Keratinocyte (primary cell): ENCODE results near the gene LILRB5. TPM values are rescaled to one million over a fixed set of nuclear protein-coding genes. Genes with fewer than 3 reads are reported as not detected.

Experiments
- DNase-seq: peaks from one replicate; pipeline ENCODE4 v3.0.0-alpha.2; 2011; ENCODE audit warnings: low read depth, missing footprints, low spot score
- FAIRE-seq: peaks from 2 replicates; lab custom pipeline; 2011; peaks lifted over from hg19 to GRCh38; lab: Jason Lieb, UNC
- H2AFZ ChIP-seq: 2 replicates; pipeline ENCODE4 v1.6.0; 2012; ENCODE audit warnings: low read length, control low read depth, inconsistent platforms; ENCODE audit not compliant: control insufficient read depth
- H3K27ac ChIP-seq: 2 replicates; pipeline ENCODE4 v1.5.1; 2011; ENCODE audit warnings: low read length; ENCODE audit not compliant: control insufficient read depth, insufficient read depth
- H3K27me3 ChIP-seq: 3 replicates; pipeline ENCODE4 v1.6.0; 2011; ENCODE audit warnings: low read length; ENCODE audit not compliant: control insufficient read depth, insufficient read depth; ENCODE audit errors: extremely low read depth
- H3K36me3 ChIP-seq, 2 experiments: 2 replicates in 1 of 2; 3 replicates in 1 of 2; pipeline ENCODE4 v1.5.1; 2011; ENCODE audit warnings: low read length in 2 of 2, mild to moderate bottlenecking in 1 of 2; ENCODE audit not compliant: control insufficient read depth in 2 of 2, insufficient read depth in 2 of 2; ENCODE audit errors: extremely low read depth in 1 of 2
- H3K4me1 ChIP-seq: 3 replicates; pipeline ENCODE4 v1.5.1; 2011; ENCODE audit warnings: low read length; ENCODE audit not compliant: control insufficient read depth, insufficient read depth; ENCODE audit errors: extremely low read depth
- H3K4me2 ChIP-seq: 3 replicates; pipeline ENCODE4 v1.6.0; 2011; ENCODE audit warnings: low read depth, low read length; ENCODE audit not compliant: control insufficient read depth, insufficient read depth; ENCODE audit errors: extremely low read depth
- H3K4me3 ChIP-seq, 3 experiments: fragments of 200-600 bp in 1 of 3; sonication (generic) in 1 of 3; 2 replicates in 2 of 3; 3 replicates in 1 of 3; pipeline ENCODE4 v1.5.1; 2011 to 2016; ENCODE audit warnings: low read length in 3 of 3, mild to moderate bottlenecking in 3 of 3, control low read depth in 2 of 3, inconsistent platforms in 1 of 3, low read depth in 1 of 3, mixed read lengths in 1 of 3, mixed run types in 1 of 3, moderate library complexity in 1 of 3; ENCODE audit not compliant: control insufficient read depth in 2 of 3, insufficient read depth in 2 of 3; ENCODE audit errors: extremely low read depth in 1 of 3
- H3K79me2 ChIP-seq: 2 replicates; pipeline ENCODE4 v1.6.0; 2012; ENCODE audit warnings: low read length; ENCODE audit not compliant: control insufficient read depth, insufficient read depth
- H3K9ac ChIP-seq: 3 replicates; pipeline ENCODE4 v1.6.0; 2011; ENCODE audit warnings: low read length; ENCODE audit not compliant: control insufficient read depth, insufficient read depth; ENCODE audit errors: extremely low read depth
- H3K9me1 ChIP-seq: 3 replicates; pipeline ENCODE4 v1.6.0; 2011; ENCODE audit warnings: low read length; ENCODE audit not compliant: control insufficient read depth, insufficient read depth; ENCODE audit errors: extremely low read depth
- H3K9me3 ChIP-seq: 2 replicates; pipeline ENCODE4 v1.5.1; 2012; ENCODE audit warnings: low read depth, low read length; ENCODE audit not compliant: control insufficient read depth
- H4K20me1 ChIP-seq: 3 replicates; pipeline ENCODE4 v1.6.0; 2011; ENCODE audit warnings: low read length; ENCODE audit not compliant: control insufficient read depth, insufficient read depth; ENCODE audit errors: extremely low read depth
- CTCF ChIP-seq, 3 experiments: IDR thresholded peaks in 1 of 3; conservative IDR thresholded peaks in 1 of 3; optimal IDR thresholded peaks in 1 of 3; 2 replicates in 2 of 3; 3 replicates in 1 of 3; pipeline versions ENCODE3 to v1.5.1; 2011; ENCODE audit warnings: low read length in 3 of 3, mild to moderate bottlenecking in 3 of 3, moderate library complexity in 2 of 3, control low read depth in 1 of 3, inconsistent platforms in 1 of 3; ENCODE audit not compliant: insufficient read depth in 2 of 3; ENCODE audit errors: extremely low read depth in 1 of 3
- EZH2 ChIP-seq: IDR thresholded peaks from one replicate; pipeline ENCODE4 v1.6.1; 2012; ENCODE audit warnings: inconsistent platforms, mild to moderate bottlenecking, low read length, moderate library complexity
- dilution Hi-C: fragments of 300-500 bp; cut with MboI; formaldehyde crosslinking; loops from one replicate; pipeline ENCODE4 v1.7.0; 2020; ENCODE audit warnings: low sequenced_read_pairs; ENCODE audit not compliant: extremely low pct_ligation_motif_present
- polyA plus RNA-seq, 5 experiments: library from polyadenylated mRNA; depleted of rRNA in 3 of 5; stranded (reverse) in 3 of 5; stranded (forward) in 1 of 5; unstranded in 1 of 5; fragments of >200 nt; gene quantifications; 1 replicate in 1 of 5; 2 replicates in 3 of 5; 3 replicates in 1 of 5; pipeline versions ENCODE4 v1.2.1 to v1.2.3, GENCODE V29; 2011 to 2012; ENCODE audit warnings: missing spikeins in 2 of 5, low read depth in 1 of 5, low replicate concordance in 1 of 5
- small RNA-seq, 3 experiments: library from RNA; depleted of rRNA; stranded (forward); fragments of <200 nt; gene quantifications; one replicate each; pipeline ENCODE3, GENCODE V24; 2012; ENCODE audit warnings: low read depth in 3 of 3, low replicate concordance in 1 of 3; ENCODE audit not compliant: insufficient read length in 3 of 3

Gene LILRB5
- polyA plus RNA-seq, 1 donor (not counting 4 experiments of a cell fraction or from before 2014, with no cell fraction given): not detected

- H3K4me3 ChIP-seq: peak overlapping the region; percentile 70 to 92 (median 92)
- H3K27ac ChIP-seq: peak overlapping the region; percentile 94
- H3K27me3 ChIP-seq: no peaks in the 10 kb centered on the region
- no peaks in the 10 kb centered on the region for H3K9me3 ChIP-seq
- H3K4me1 ChIP-seq: peaks cover 29% of the 10 kb centered on the region
- dilution Hi-C loops: no loop called here
- H3K4me2 ChIP-seq: peak overlapping the region; percentile 98
- H4K20me1 ChIP-seq: peaks cover 59% of the 10 kb centered on the region
- peak overlapping the region; percentile 94 for H3K9ac ChIP-seq
- no peak overlapping the region for H2AFZ ChIP-seq
- peaks cover 36 to 53% of the 10 kb centered on the region in 2 experiments for H3K36me3 ChIP-seq
- DNase-seq (no peak), FAIRE-seq (no peak)
- TF ChIP-seq CTCF (optimal IDR thresholded peaks at IDR 0.05 in 1 of 3, IDR thresholded peaks at IDR 0.05 in 1 of 3, conservative IDR thresholded peaks at IDR 0.05 in 1 of 3; ENCODE audit: extremely low read depth in 1 of 3, insufficient read depth in 2 of 3, low read length in 3 of 3): no peak
- no peak for TF ChIP-seq EZH2
- peaks cover 62% of the 10 kb centered on the region for H3K79me2 ChIP-seq
- H3K9me1 ChIP-seq: peaks cover 2% of the 10 kb centered on the region
Observed at GRCh38 chr19:54201980-54202379, 55.1 kb downstream of the LILRB5 start.

GRCh38 chr19:54201172-54201701, 55.8 kb downstream of the LILRB5 start:
- H2AFZ ChIP-seq: no peak overlapping the region
- H3K4me2 ChIP-seq: peak overlapping the region; percentile 98
- H3K9me3 ChIP-seq: no peaks in the 10 kb centered on the region
- peaks cover 56% of the 10 kb centered on the region for H3K79me2 ChIP-seq
- no peak for DNase-seq
- H3K27ac ChIP-seq: peak overlapping the region; percentile 94
- TF ChIP-seq CTCF (optimal IDR thresholded peaks at IDR 0.05 in 1 of 3, IDR thresholded peaks at IDR 0.05 in 1 of 3, conservative IDR thresholded peaks at IDR 0.05 in 1 of 3; ENCODE audit: extremely low read depth in 1 of 3, insufficient read depth in 2 of 3, low read length in 3 of 3) (no peak), EZH2 (no peak)
- H3K27me3 ChIP-seq: no peaks in the 10 kb centered on the region
- peak overlapping the region; percentile 94 for H3K9ac ChIP-seq
- peak overlapping the region; percentile 70 to 92 (median 92) for H3K4me3 ChIP-seq
- dilution Hi-C loops: no loop called here
- peaks cover 52% of the 10 kb centered on the region for H4K20me1 ChIP-seq
- peaks cover 2% of the 10 kb centered on the region for H3K9me1 ChIP-seq
- no peak for FAIRE-seq
- H3K4me1 ChIP-seq: peaks cover 33% of the 10 kb centered on the region
- H3K36me3 ChIP-seq: peaks cover 29 to 46% of the 10 kb centered on the region in 2 experiments

Small RNAs within 50 kb of the gene (small RNA-seq; reads per million reads assigned to genes)
- gene AC245884.12 (0 reads per million in 3 experiments), gene MIR4752 (0 reads per million in 3 experiments), gene RNU6-1307P (0 reads per million in 3 experiments)

Other genes starting within 250 kb of the LILRB5 start
- not detected in 3 replicates for gene VSTM1, start 193.4 kb downstream of the LILRB5 start, polyA plus RNA-seq
- not detected in 3 replicates for gene TARM1, start 175.9 kb downstream of the LILRB5 start, polyA plus RNA-seq
- gene OSCAR, start 156.5 kb downstream of the LILRB5 start, polyA plus RNA-seq: 0.12 to 0.32 TPM (median 0.14 TPM) in 3 replicates
- 41.9 to 61.4 TPM (median 44.5 TPM) in 3 replicates for gene NDUFA3, start 154.4 kb downstream of the LILRB5 start, polyA plus RNA-seq
- gene TFPT, start 141.6 kb downstream of the LILRB5 start, polyA plus RNA-seq: 6.8 to 9.2 TPM (median 7.8 TPM) in 3 replicates
- 25.7 to 56.9 TPM (median 42.2 TPM) in 3 replicates for gene PRPF31, start 141.5 kb downstream of the LILRB5 start, polyA plus RNA-seq
- 4.1 to 15.0 TPM (median 8.6 TPM) in 3 replicates for gene CNOT3, start 119.5 kb downstream of the LILRB5 start, polyA plus RNA-seq
- gene LENG1, start 97.6 kb downstream of the LILRB5 start, polyA plus RNA-seq: 2.0 to 4.0 TPM (median 3.4 TPM) in 3 replicates
- gene TMC4, start 84.1 kb downstream of the LILRB5 start, polyA plus RNA-seq: 1.5 to 2.2 TPM (median 1.8 TPM) in 3 replicates
- gene MBOAT7, start 67.7 kb downstream of the LILRB5 start, polyA plus RNA-seq: 41.3 to 70.2 TPM (median 62.7 TPM) in 3 replicates
- gene TSEN34, start 66.0 kb downstream of the LILRB5 start, polyA plus RNA-seq: 36.5 to 49.7 TPM (median 40.5 TPM) in 3 replicates
- 1,666 to 2,598 TPM (median 1,866 TPM) in 3 replicates for gene RPS9, start 56.4 kb downstream of the LILRB5 start, polyA plus RNA-seq
- not detected in 3 replicates for gene LILRB3, start 34.3 kb downstream of the LILRB5 start, polyA plus RNA-seq
- gene LILRA6, start 14.5 kb downstream of the LILRB5 start, polyA plus RNA-seq: not detected in 3 replicates
- not detected in 3 replicates for gene LILRB2, start 23.8 kb upstream of the LILRB5 start, polyA plus RNA-seq
- gene LILRA5, start 55.9 kb upstream of the LILRB5 start, polyA plus RNA-seq: not detected in 3 replicates
- not detected in 3 replicates for gene LILRA4, start 81.9 kb upstream of the LILRB5 start, polyA plus RNA-seq
- gene LAIR1, start 107.7 kb upstream of the LILRB5 start, polyA plus RNA-seq: not detected in 3 replicates
- gene TTYH1, start 158.2 kb upstream of the LILRB5 start, polyA plus RNA-seq: 0.05 to 0.13 TPM in 2 of 3 replicates, not detected in the other
- gene LENG8, start 191.9 kb upstream of the LILRB5 start, polyA plus RNA-seq: 29.4 to 75.6 TPM (median 33.4 TPM) in 3 replicates
- gene LENG9, start 206.5 kb upstream of the LILRB5 start, polyA plus RNA-seq: 1.3 to 2.2 TPM (median 2.1 TPM) in 3 replicates
- 8.6 to 16.4 TPM (median 9.4 TPM) in 3 replicates for gene CDC42EP5, start 216.0 kb upstream of the LILRB5 start, polyA plus RNA-seq
- gene LAIR2, start 245.6 kb upstream of the LILRB5 start, polyA plus RNA-seq: not detected in 3 replicates